Measurements from ENCODE around the gene SMTN.

The SMTN gene

DNA sequence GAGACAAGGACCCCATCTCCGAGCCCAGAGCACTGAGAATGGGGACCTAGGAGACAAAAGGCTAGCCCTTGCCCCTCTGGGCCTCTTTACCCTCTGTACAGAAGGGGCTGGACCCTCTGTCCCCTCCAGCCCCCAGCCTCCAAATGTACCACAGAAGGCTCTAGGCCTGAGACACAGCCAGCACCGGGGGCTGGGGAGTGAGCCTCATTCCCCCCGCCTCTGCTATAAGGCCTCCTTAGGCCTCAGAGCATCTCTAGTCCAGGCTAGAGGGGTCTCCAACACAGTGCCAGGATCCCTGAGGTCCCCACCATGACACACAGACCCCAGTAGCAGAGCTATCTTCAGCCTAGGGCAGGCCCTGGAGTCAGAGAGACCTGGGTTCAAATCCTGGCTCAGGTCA lies 4.8 kb downstream of the SMTN start:
- no peak overlapping the region for H3K27ac ChIP-seq (ENCODE audit: insufficient read depth in 1 of 2, low read depth in 1 of 2, low read length in 2 of 2, poor library complexity in 1 of 2, severe bottlenecking in 2 of 2)
- CTCF ChIA-PET: interaction anchor here (0.9 to 6.9 kb wide), 7 partner anchors 31 to 144 kb away, joined by 3 to 48 read pairs (median 3); no protein-coding TSS in a partner anchor
- peak overlapping the region in 2 of 7 experiments; percentile 14 to 75 for H3K4me3 ChIP-seq (ENCODE audit: control insufficient read depth in 1 of 7, extremely low read depth in 1 of 7, insufficient read depth in 4 of 7, low read depth in 2 of 7, low read length in 6 of 7)

DNA sequence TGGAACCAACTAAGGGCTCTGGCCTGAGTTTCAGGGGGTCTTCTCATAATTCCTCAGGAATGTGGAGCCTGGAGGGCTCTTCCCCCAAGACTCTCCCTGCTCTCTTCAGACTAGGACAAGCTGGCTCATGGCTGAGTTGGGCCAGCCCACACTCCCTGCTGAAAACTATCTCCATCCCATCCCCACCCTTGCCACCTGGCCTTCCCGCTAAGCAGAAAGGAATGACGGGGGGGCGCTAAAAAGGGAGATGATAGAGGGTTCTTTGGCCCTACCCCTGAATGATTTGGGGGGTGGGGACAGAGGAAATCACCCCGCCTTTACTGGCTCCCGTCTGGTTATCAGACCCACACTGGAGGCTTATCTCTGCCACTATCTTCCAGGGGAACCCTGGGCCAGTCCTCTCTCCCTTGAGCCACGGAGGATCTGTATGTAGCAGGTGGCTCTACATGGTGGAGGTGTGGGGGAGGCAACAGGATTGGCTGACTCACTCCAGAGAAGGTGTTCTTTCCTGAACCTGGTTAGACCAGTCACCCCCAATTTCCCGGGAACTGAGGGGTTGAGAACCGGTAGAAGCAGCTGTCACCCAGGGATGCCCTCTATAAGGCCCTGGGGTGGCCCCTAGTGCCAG lies 5.7 kb downstream of the SMTN start:
- peaks cover 0 to 28% (median 18%) of the 10 kb centered on the region in 4 experiments for H3K36me3 ChIP-seq (ENCODE audit: control insufficient read depth in 4 of 4, insufficient read depth in 4 of 4, low read length in 3 of 4)
- no peak for DNase-seq
- no peak overlapping the region for H3K4me3 ChIP-seq (ENCODE audit: control insufficient read depth in 1 of 7, extremely low read depth in 1 of 7, insufficient read depth in 4 of 7, low read depth in 2 of 7, low read length in 6 of 7)
- H3K27ac ChIP-seq (ENCODE audit: insufficient read depth in 1 of 2, low read depth in 1 of 2, low read length in 2 of 2, poor library complexity in 1 of 2, severe bottlenecking in 2 of 2): no peak overlapping the region
- H3K9me3 ChIP-seq (ENCODE audit: control extremely low read depth in 1 of 5, control insufficient read depth in 4 of 5, insufficient read depth in 2 of 5, low read depth in 1 of 5, low read length in 4 of 5): no peaks in the 10 kb centered on the region
- H3K4me1 ChIP-seq (ENCODE audit: control extremely low read depth in 1 of 4, control insufficient read depth in 4 of 4, insufficient read depth in 4 of 4, low read length in 3 of 4): peaks cover 0 to 42% (median 36%) of the 10 kb centered on the region in 4 experiments
- WGBS (ENCODE audit: insufficient coverage): 93% methylated on average over 3 of the region's 8 CpGs
- POLR2A ChIA-PET: no interaction called here
- CTCF ChIA-PET: interaction anchor here (1.3 to 6.9 kb wide), 4 partner anchors 9 to 146 kb away, joined by 3 to 48 read pairs (median 8); no protein-coding TSS in a partner anchor
- no peaks in the 10 kb centered on the region for H3K27me3 ChIP-seq (replicated peaks in 2 of 5; ENCODE audit: control insufficient read depth in 4 of 5, insufficient read depth in 5 of 5, low read length in 4 of 5)

More for the DNA sequence above, 4.8 kb downstream of the SMTN start:
- Histone ChIP-seq H3K36me3 (ENCODE audit: control insufficient read depth in 4 of 4, insufficient read depth in 4 of 4, low read length in 3 of 4) (peaks cover 0 to 23% (median 12%) of the 10 kb centered on the region in 4 experiments), H3K9me3 (ENCODE audit: control extremely low read depth in 1 of 5, control insufficient read depth in 4 of 5, insufficient read depth in 2 of 5, low read depth in 1 of 5, low read length in 4 of 5) (no peaks in the 10 kb centered on the region), H3K27me3 (replicated peaks in 2 of 5; ENCODE audit: control insufficient read depth in 4 of 5, insufficient read depth in 5 of 5, low read length in 4 of 5) (no peaks in the 10 kb centered on the region), H3K4me1 (ENCODE audit: control extremely low read depth in 1 of 4, control insufficient read depth in 4 of 4, insufficient read depth in 4 of 4, low read length in 3 of 4) (peaks cover 0 to 49% (median 42%) of the 10 kb centered on the region in 4 experiments)
- no peak for DNase-seq
- 100% methylated on average over 2 of the region's 3 CpGs for WGBS (ENCODE audit: insufficient coverage)
- POLR2A ChIA-PET: interaction anchor here (1.2 kb wide), 1 partner anchor 117 kb away, joined by 3 read pairs; the partner anchor contains the start of genes MORC2 and TUG1

- Histone ChIP-seq H3K4me3 (ENCODE audit: control insufficient read depth in 1 of 7, extremely low read depth in 1 of 7, insufficient read depth in 4 of 7, low read depth in 2 of 7, low read length in 6 of 7) (no peak overlapping the region), H3K27ac (ENCODE audit: insufficient read depth in 1 of 2, low read depth in 1 of 2, low read length in 2 of 2, poor library complexity in 1 of 2, severe bottlenecking in 2 of 2) (no peak overlapping the region), H3K27me3 (replicated peaks in 2 of 5; ENCODE audit: control insufficient read depth in 4 of 5, insufficient read depth in 5 of 5, low read length in 4 of 5) (no peaks in the 10 kb centered on the region), H3K9me3 (ENCODE audit: control extremely low read depth in 1 of 5, control insufficient read depth in 4 of 5, insufficient read depth in 2 of 5, low read depth in 1 of 5, low read length in 4 of 5) (no peaks in the 10 kb centered on the region), H3K4me1 (ENCODE audit: control extremely low read depth in 1 of 4, control insufficient read depth in 4 of 4, insufficient read depth in 4 of 4, low read length in 3 of 4) (peaks cover 0 to 34% (median 27%) of the 10 kb centered on the region in 4 experiments), H3K36me3 (ENCODE audit: control insufficient read depth in 4 of 4, insufficient read depth in 4 of 4, low read length in 3 of 4) (peaks cover 0 to 33% (median 21%) of the 10 kb centered on the region in 4 experiments)
- ChIA-PET CTCF (interaction anchor here (0.7 to 2.0 kb wide), 10 partner anchors 8 to 247 kb away, joined by 3 to 8 read pairs (median 4); no protein-coding TSS in a partner anchor), POLR2A (no interaction called here)
- DNase-seq: no peak
- WGBS (ENCODE audit: insufficient coverage): 97% methylated on average over 21 of the region's 21 CpGs
Observed at GRCh38 chr22:31087744-31088215, 6.7 kb downstream of the SMTN start.

GRCh38 chr22:31088233-31088986 lies 7.3 kb downstream of the SMTN start:
- WGBS (ENCODE audit: insufficient coverage): 97% methylated on average over 23 of the region's 26 CpGs
- no peak for DNase-seq
- CTCF ChIA-PET: interaction anchor here (0.8 to 2.0 kb wide), 10 partner anchors 7 to 247 kb away, joined by 3 to 8 read pairs (median 4); no protein-coding TSS in a partner anchor
- Histone ChIP-seq H3K27me3 (replicated peaks in 2 of 5; ENCODE audit: control insufficient read depth in 4 of 5, insufficient read depth in 5 of 5, low read length in 4 of 5) (no peaks in the 10 kb centered on the region), H3K4me3 (ENCODE audit: control insufficient read depth in 1 of 7, extremely low read depth in 1 of 7, insufficient read depth in 4 of 7, low read depth in 2 of 7, low read length in 6 of 7) (no peak overlapping the region), H3K36me3 (ENCODE audit: control insufficient read depth in 4 of 4, insufficient read depth in 4 of 4, low read length in 3 of 4) (peaks cover 0 to 33% (median 21%) of the 10 kb centered on the region in 4 experiments), H3K27ac (ENCODE audit: insufficient read depth in 1 of 2, low read depth in 1 of 2, low read length in 2 of 2, poor library complexity in 1 of 2, severe bottlenecking in 2 of 2) (no peak overlapping the region), H3K9me3 (ENCODE audit: control extremely low read depth in 1 of 5, control insufficient read depth in 4 of 5, insufficient read depth in 2 of 5, low read depth in 1 of 5, low read length in 4 of 5) (no peaks in the 10 kb centered on the region), H3K4me1 (ENCODE audit: control extremely low read depth in 1 of 4, control insufficient read depth in 4 of 4, insufficient read depth in 4 of 4, low read length in 3 of 4) (peaks cover 0 to 28% (median 20%) of the 10 kb centered on the region in 4 experiments)
- POLR2A ChIA-PET: no interaction called here

DNA sequence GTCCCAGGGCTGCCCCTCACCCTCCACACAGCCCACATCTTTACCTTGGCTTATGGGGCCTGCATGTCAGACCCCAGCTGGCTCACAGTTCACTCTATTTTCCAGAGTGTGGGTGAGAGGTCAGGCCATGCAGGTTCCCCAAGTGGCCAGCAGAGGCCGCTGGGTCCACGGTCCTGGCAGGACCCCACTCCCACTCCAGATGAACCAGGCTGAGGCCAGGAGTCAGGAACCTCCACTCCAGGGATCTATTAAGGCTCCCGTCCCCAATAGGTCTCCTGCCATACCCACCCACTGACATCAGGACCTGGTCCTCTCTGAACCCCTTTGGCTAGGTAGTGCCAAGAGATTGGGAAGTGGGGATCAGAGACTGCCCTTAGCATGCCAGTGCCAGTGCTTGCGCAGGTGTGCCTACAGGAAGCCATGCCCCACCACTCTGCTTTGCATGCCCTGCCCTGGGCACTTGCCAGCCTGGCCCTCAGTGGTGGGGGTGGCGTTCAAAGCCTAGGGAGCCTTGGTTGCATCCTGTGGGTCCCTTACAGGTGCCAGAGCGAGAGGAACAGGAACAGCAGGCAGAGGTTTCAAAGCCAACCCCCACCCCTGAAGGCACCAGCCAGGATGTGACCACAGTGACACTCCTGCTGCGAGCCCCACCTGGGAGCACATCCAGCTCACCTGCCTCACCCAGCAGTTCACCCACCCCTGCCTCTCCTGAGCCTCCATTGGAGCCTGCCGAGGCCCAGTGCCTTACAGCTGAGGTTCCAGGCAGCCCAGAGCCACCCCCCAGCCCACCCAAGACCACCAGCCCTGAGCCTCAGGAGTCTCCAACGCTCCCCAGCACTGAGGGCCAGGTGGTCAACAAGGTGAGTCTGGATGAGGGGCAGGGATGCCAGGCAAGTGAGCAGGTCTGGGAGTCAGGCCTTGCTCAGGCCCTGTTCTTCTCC lies 8.3 kb downstream of the SMTN start:
- 78% methylated on average over 6 of the region's 9 CpGs for WGBS (ENCODE audit: insufficient coverage)
- Histone ChIP-seq H3K27me3 (replicated peaks in 2 of 5; ENCODE audit: control insufficient read depth in 4 of 5, insufficient read depth in 5 of 5, low read length in 4 of 5) (no peaks in the 10 kb centered on the region), H3K4me3 (ENCODE audit: control insufficient read depth in 1 of 7, extremely low read depth in 1 of 7, insufficient read depth in 4 of 7, low read depth in 2 of 7, low read length in 6 of 7) (no peak overlapping the region), H3K9me3 (ENCODE audit: control extremely low read depth in 1 of 5, control insufficient read depth in 4 of 5, insufficient read depth in 2 of 5, low read depth in 1 of 5, low read length in 4 of 5) (no peaks in the 10 kb centered on the region), H3K27ac (ENCODE audit: insufficient read depth in 1 of 2, low read depth in 1 of 2, low read length in 2 of 2, poor library complexity in 1 of 2, severe bottlenecking in 2 of 2) (no peak overlapping the region), H3K36me3 (ENCODE audit: control insufficient read depth in 4 of 4, insufficient read depth in 4 of 4, low read length in 3 of 4) (peaks cover 0 to 35% (median 21%) of the 10 kb centered on the region in 4 experiments), H3K4me1 (ENCODE audit: control extremely low read depth in 1 of 4, control insufficient read depth in 4 of 4, insufficient read depth in 4 of 4, low read length in 3 of 4) (peaks cover 0 to 18% (median 10%) of the 10 kb centered on the region in 4 experiments)
- POLR2A ChIA-PET: no interaction called here
- peak in 2 of 3 donors; percentile 44 to 53 for DNase-seq
- CTCF ChIA-PET: interaction anchor here (1.0 to 1.9 kb wide), 9 partner anchors 13 to 183 kb away, joined by 3 to 6 read pairs (median 4); no protein-coding TSS in a partner anchor

- H3K27me3 ChIP-seq (replicated peaks in 2 of 5; ENCODE audit: control insufficient read depth in 4 of 5, insufficient read depth in 5 of 5, low read length in 4 of 5): no peaks in the 10 kb centered on the region
- peaks cover 0 to 9% (median 7%) of the 10 kb centered on the region in 4 experiments for H3K4me1 ChIP-seq (ENCODE audit: control extremely low read depth in 1 of 4, control insufficient read depth in 4 of 4, insufficient read depth in 4 of 4, low read length in 3 of 4)
- H3K9me3 ChIP-seq (ENCODE audit: control extremely low read depth in 1 of 5, control insufficient read depth in 4 of 5, insufficient read depth in 2 of 5, low read depth in 1 of 5, low read length in 4 of 5): no peaks in the 10 kb centered on the region
- H3K4me3 ChIP-seq (ENCODE audit: control insufficient read depth in 1 of 7, extremely low read depth in 1 of 7, insufficient read depth in 4 of 7, low read depth in 2 of 7, low read length in 6 of 7): no peak overlapping the region
- DNase-seq: no peak
- 96% methylated on average over 11 of the region's 15 CpGs for WGBS (ENCODE audit: insufficient coverage)
- POLR2A ChIA-PET: no interaction called here
- CTCF ChIA-PET: interaction anchor here (1.0 to 1.9 kb wide), 4 partner anchors 12 to 182 kb away, joined by 3 to 6 read pairs (median 4); no protein-coding TSS in a partner anchor
- no peak overlapping the region for H3K27ac ChIP-seq (ENCODE audit: insufficient read depth in 1 of 2, low read depth in 1 of 2, low read length in 2 of 2, poor library complexity in 1 of 2, severe bottlenecking in 2 of 2)
- peaks cover 0 to 42% (median 26%) of the 10 kb centered on the region in 4 experiments for H3K36me3 ChIP-seq (ENCODE audit: control insufficient read depth in 4 of 4, insufficient read depth in 4 of 4, low read length in 3 of 4)
Observed at GRCh38 chr22:31090217-31091085, 9.3 kb downstream of the SMTN start.

Measured in common myeloid progenitor, CD34-positive (primary cell).